ENCODE data around the gene AJM1. TPM values are rescaled to one million over a fixed set of nuclear protein-coding genes. Genes with fewer than 3 reads are reported as not detected.

The AJM1 gene
- total RNA-seq, 1 experiment from 2014 or later: 7.2 TPM

DNA sequence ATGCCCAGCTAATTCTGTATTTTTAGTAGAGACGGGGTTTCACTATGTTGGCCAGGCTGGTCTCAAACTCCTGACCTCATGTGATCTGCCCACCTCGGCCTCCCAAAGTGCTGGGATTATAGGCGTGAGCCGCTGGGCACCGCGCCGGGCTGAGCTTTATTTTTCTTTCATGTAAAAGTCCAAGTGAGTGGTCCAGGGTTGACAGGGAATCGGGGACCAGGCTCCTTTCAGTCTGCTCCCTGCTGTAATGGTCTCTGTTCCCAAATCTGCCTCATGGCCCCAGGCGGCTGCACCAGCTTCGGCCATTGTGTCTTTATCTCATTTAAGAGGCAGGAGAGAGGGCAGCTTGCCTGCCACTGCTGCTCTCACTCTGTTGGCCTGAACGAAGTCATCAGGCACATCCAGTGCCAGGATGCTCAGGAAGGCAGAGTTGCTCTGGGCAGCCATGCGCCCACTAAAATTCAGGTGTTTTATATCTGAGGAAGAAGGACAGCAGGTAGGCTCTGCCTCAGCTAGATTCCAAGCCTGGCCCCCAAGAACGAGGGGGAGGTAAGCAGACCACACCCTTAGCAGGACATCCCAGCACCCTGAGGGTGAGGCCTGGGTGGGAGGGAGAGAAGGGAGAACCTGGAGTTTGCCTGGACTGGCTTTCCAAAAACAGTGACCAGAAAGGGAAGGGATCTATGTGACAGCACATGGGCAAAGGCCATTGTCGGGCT, 47.8 kb upstream of the AJM1 start:
- ChIA-PET CTCF (interaction anchor here (0.6 kb wide), 1 partner anchor 184 kb away, joined by 3 read pairs; no protein-coding TSS in a partner anchor), POLR2A (no interaction called here)
- no peaks in the 10 kb centered on the region for H3K27me3 ChIP-seq (ENCODE audit: control insufficient read depth, insufficient read depth, low read length)
- H3K27ac ChIP-seq (ENCODE audit: low read length): no peak overlapping the region
- TF ChIP-seq, protein P1, sequence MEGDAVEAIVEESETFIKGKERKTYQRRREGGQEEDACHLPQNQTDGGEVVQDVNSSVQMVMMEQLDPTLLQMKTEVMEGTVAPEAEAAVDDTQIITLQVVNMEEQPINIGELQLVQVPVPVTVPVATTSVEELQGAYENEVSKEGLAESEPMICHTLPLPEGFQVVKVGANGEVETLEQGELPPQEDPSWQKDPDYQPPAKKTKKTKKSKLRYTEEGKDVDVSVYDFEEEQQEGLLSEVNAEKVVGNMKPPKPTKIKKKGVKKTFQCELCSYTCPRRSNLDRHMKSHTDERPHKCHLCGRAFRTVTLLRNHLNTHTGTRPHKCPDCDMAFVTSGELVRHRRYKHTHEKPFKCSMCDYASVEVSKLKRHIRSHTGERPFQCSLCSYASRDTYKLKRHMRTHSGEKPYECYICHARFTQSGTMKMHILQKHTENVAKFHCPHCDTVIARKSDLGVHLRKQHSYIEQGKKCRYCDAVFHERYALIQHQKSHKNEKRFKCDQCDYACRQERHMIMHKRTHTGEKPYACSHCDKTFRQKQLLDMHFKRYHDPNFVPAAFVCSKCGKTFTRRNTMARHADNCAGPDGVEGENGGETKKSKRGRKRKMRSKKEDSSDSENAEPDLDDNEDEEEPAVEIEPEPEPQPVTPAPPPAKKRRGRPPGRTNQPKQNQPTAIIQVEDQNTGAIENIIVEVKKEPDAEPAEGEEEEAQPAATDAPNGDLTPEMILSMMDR (IDR thresholded peaks at IDR 0.05): no peak
- TF ChIP-seq, protein P2, sequence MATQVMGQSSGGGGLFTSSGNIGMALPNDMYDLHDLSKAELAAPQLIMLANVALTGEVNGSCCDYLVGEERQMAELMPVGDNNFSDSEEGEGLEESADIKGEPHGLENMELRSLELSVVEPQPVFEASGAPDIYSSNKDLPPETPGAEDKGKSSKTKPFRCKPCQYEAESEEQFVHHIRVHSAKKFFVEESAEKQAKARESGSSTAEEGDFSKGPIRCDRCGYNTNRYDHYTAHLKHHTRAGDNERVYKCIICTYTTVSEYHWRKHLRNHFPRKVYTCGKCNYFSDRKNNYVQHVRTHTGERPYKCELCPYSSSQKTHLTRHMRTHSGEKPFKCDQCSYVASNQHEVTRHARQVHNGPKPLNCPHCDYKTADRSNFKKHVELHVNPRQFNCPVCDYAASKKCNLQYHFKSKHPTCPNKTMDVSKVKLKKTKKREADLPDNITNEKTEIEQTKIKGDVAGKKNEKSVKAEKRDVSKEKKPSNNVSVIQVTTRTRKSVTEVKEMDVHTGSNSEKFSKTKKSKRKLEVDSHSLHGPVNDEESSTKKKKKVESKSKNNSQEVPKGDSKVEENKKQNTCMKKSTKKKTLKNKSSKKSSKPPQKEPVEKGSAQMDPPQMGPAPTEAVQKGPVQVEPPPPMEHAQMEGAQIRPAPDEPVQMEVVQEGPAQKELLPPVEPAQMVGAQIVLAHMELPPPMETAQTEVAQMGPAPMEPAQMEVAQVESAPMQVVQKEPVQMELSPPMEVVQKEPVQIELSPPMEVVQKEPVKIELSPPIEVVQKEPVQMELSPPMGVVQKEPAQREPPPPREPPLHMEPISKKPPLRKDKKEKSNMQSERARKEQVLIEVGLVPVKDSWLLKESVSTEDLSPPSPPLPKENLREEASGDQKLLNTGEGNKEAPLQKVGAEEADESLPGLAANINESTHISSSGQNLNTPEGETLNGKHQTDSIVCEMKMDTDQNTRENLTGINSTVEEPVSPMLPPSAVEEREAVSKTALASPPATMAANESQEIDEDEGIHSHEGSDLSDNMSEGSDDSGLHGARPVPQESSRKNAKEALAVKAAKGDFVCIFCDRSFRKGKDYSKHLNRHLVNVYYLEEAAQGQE (IDR thresholded peaks at IDR 0.05; ENCODE audit: insufficient read depth in 1 of 2, low read depth in 2 of 2, low read length in 1 of 2): no peak
- TF ChIP-seq POLR2AphosphoS5 (IDR thresholded peaks at IDR 0.05; ENCODE audit: low read depth, low read length): no peak
- TF ChIP-seq SIN3A (IDR thresholded peaks at IDR 0.05; ENCODE audit: borderline replicate concordance, insufficient read depth, low read depth, low read length): no peak
- no peak for TF ChIP-seq TCF7L2 (IDR thresholded peaks at IDR 0.05; ENCODE audit: low read depth, low read length)
- H3K9me3 ChIP-seq (ENCODE audit: control insufficient read depth, insufficient read depth, low read depth, low read length): no peaks in the 10 kb centered on the region
- in situ Hi-C loops (cut with HindIII; ENCODE audit: low pct_unique_long_range_greater_than_20kb, low sequenced_read_pairs): no loop called here
- peaks cover 14% of the 10 kb centered on the region for H3K4me1 ChIP-seq (ENCODE audit: control insufficient read depth, insufficient read depth, low read length)
- no peak overlapping the region for H3K4me3 ChIP-seq (ENCODE audit: low read depth in 2 of 2, low read length in 2 of 2)
- no peak for ATAC-seq
- DNase-seq (ENCODE audit: low read depth, low spot score): no peak
- intact Hi-C loops (cut with micrococcal nuclease; ENCODE audit: unreplicated experiment): no loop called here
- BruUV-seq (replicated peaks): TSS peak; percentile 32
- no peaks in the 10 kb centered on the region; the same call in 1 of the 2 replicates for H3K36me3 ChIP-seq (ENCODE audit: control insufficient read depth, insufficient read depth, low read length)

- peaks cover 14% of the 10 kb centered on the region for H3K4me1 ChIP-seq (ENCODE audit: control insufficient read depth, insufficient read depth, low read length)
- TF ChIP-seq POLR2AphosphoS5 (IDR thresholded peaks at IDR 0.05; ENCODE audit: low read depth, low read length): no peak
- TF ChIP-seq, protein P2 (IDR thresholded peaks at IDR 0.05; ENCODE audit: insufficient read depth in 1 of 2, low read depth in 2 of 2, low read length in 1 of 2): no peak
- no peak for TF ChIP-seq SIN3A (IDR thresholded peaks at IDR 0.05; ENCODE audit: borderline replicate concordance, insufficient read depth, low read depth, low read length)
- TF ChIP-seq, protein P1 (IDR thresholded peaks at IDR 0.05): no peak
- TF ChIP-seq TCF7L2 (IDR thresholded peaks at IDR 0.05; ENCODE audit: low read depth, low read length): no peak
- no peak overlapping the region for H3K4me3 ChIP-seq (ENCODE audit: low read depth in 2 of 2, low read length in 2 of 2)
- intact Hi-C loops (cut with micrococcal nuclease; ENCODE audit: unreplicated experiment): no loop called here
- BruUV-seq (replicated peaks): no TSS peak
- no peaks in the 10 kb centered on the region for H3K27me3 ChIP-seq (ENCODE audit: control insufficient read depth, insufficient read depth, low read length)
- no peak for DNase-seq (ENCODE audit: low read depth, low spot score)
- H3K36me3 ChIP-seq (ENCODE audit: control insufficient read depth, insufficient read depth, low read length): no peaks in the 10 kb centered on the region; the same call in 1 of the 2 replicates
- no peak overlapping the region for H3K27ac ChIP-seq (ENCODE audit: low read length)
- no peak for ATAC-seq
- in situ Hi-C loops (cut with HindIII; ENCODE audit: low pct_unique_long_range_greater_than_20kb, low sequenced_read_pairs): no loop called here
- ChIA-PET CTCF (no interaction called here), POLR2A (no interaction called here)
- H3K9me3 ChIP-seq (ENCODE audit: control insufficient read depth, insufficient read depth, low read depth, low read length): no peaks in the 10 kb centered on the region
These were observed 47.3 kb upstream of the AJM1 start for GRCh38 chr9:136795000-136795348.

Data from Panc1 (cell line).